Endothelial cell of umbilical vein (primary cell): ENCODE measurements around the gene SCAF1. TPM values are rescaled to one million over a fixed set of nuclear protein-coding genes. Genes with fewer than 3 reads are reported as not detected.

Experiments used
- BruUV-seq: library from RNA; stranded (reverse); fragments of 400-500 nt; replicated peaks from 2 replicates; lab custom pipeline; 2021; lab: Mats Ljungman, UMichigan
- CTCF ChIA-PET: fragments of 300-600, 350-600 bp; sonication (Branson Sonifier 250); formaldehyde crosslinking; loops from one replicate; lab custom pipeline; 2021; ENCODE audit warnings: antibody characterized with exemption, inconsistent platforms; lab: Charles Lee
- POLR2A ChIA-PET: fragments of 300-600, 350-600 bp; sonication (Branson Sonifier 250); formaldehyde crosslinking; loops from one replicate; lab custom pipeline; 2021; ENCODE audit warnings: antibody characterized with exemption, inconsistent platforms; lab: Charles Lee
- DNase-seq: peaks from one replicate; pipeline ENCODE4 v3.0.0-alpha.2; 2011; ENCODE audit warnings: low read depth, low spot score
- FAIRE-seq: peaks from 2 replicates; lab custom pipeline; 2011; peaks lifted over from hg19 to GRCh38; lab: Jason Lieb, UNC
- H2AFZ ChIP-seq: 2 replicates; pipeline ENCODE4 v1.6.0; 2012; ENCODE audit warnings: low read depth, low read length, control low read depth, inconsistent platforms
- H3K27ac ChIP-seq: 2 replicates; pipeline ENCODE4 v1.5.1; 2011; ENCODE audit warnings: low read depth, mild to moderate bottlenecking, control low read depth, low read length, moderate library complexity; ENCODE audit not compliant: insufficient read depth
- H3K27me3 ChIP-seq, 2 experiments: 2 replicates each; pipeline versions ENCODE4 v1.6.0 to v1.6.1; 2011; ENCODE audit warnings: low read length in 2 of 2, mixed read lengths in 1 of 2; ENCODE audit not compliant: control insufficient read depth in 2 of 2, insufficient read depth in 2 of 2
- H3K36me3 ChIP-seq, 2 experiments: 2 replicates in 1 of 2; 3 replicates in 1 of 2; pipeline ENCODE4 v1.5.1; 2011; ENCODE audit warnings: low read length in 2 of 2, mild to moderate bottlenecking in 1 of 2, moderate library complexity in 1 of 2; ENCODE audit not compliant: control insufficient read depth in 2 of 2, insufficient read depth in 2 of 2; ENCODE audit errors: extremely low read depth in 1 of 2
- H3K4me1 ChIP-seq: 3 replicates; pipeline ENCODE4 v1.5.1; 2011; ENCODE audit warnings: mild to moderate bottlenecking, low read length; ENCODE audit not compliant: control insufficient read depth, insufficient read depth; ENCODE audit errors: extremely low read depth
- H3K4me2 ChIP-seq: 2 replicates; pipeline ENCODE4 v1.6.1; 2011; ENCODE audit warnings: low read length, control low read depth, mixed read lengths; ENCODE audit not compliant: insufficient read depth
- H3K4me3 ChIP-seq, 3 experiments: fragments of 200-600 bp in 1 of 3; sonication (generic), shearing (Covaris generic) in 1 of 3; replicated peaks in 1 of 3; 2 replicates each; pipeline ENCODE4 v1.5.1; 2011 to 2016; ENCODE audit warnings: control low read depth in 3 of 3, low read length in 3 of 3, mild to moderate bottlenecking in 2 of 3, inconsistent platforms in 1 of 3, low read depth in 1 of 3, moderate library complexity in 1 of 3; ENCODE audit not compliant: insufficient read depth in 1 of 3
- H3K79me2 ChIP-seq: 2 replicates; pipeline ENCODE4 v1.6.0; 2012; ENCODE audit warnings: low read length, inconsistent platforms; ENCODE audit not compliant: control insufficient read depth, insufficient read depth
- H3K9ac ChIP-seq: replicated peaks from 2 replicates; pipeline ENCODE3; 2011; ENCODE audit warnings: low read length, control low read depth; ENCODE audit not compliant: insufficient read depth; ENCODE audit errors: extremely low read depth
- H3K9me1 ChIP-seq: replicated peaks from 3 replicates; pipeline ENCODE4 v1.6.0; 2011; ENCODE audit warnings: mild to moderate bottlenecking, low read length; ENCODE audit not compliant: control insufficient read depth, insufficient read depth; ENCODE audit errors: extremely low read depth
- H3K9me3 ChIP-seq: replicated peaks from 2 replicates; pipeline ENCODE4 v1.5.1; 2012; ENCODE audit warnings: low read length, inconsistent platforms; ENCODE audit not compliant: control insufficient read depth, insufficient read depth
- H4K20me1 ChIP-seq: replicated peaks from 2 replicates; pipeline ENCODE3; 2011; ENCODE audit warnings: mild to moderate bottlenecking, low read length; ENCODE audit not compliant: control insufficient read depth, insufficient read depth; ENCODE audit errors: extremely low read depth
- EZH2 ChIP-seq: IDR thresholded peaks from 2 replicates; pipeline ENCODE4 v1.6.1; 2012; ENCODE audit warnings: borderline replicate concordance, low read depth, mild to moderate bottlenecking, moderate library complexity, low read length, inconsistent platforms; ENCODE audit not compliant: severe bottlenecking
- FOS ChIP-seq: IDR thresholded peaks from 2 replicates; pipeline ENCODE4 v1.6.1; 2011; ENCODE audit warnings: mild to moderate bottlenecking, low read length, moderate library complexity, borderline replicate concordance; ENCODE audit not compliant: insufficient read depth
- GATA2 ChIP-seq: IDR thresholded peaks from 2 replicates; pipeline ENCODE4 v1.7.0; 2011; ENCODE audit warnings: low read depth, mild to moderate bottlenecking, moderate library complexity, mixed read lengths, low read length; ENCODE audit not compliant: insufficient read length, insufficient read depth
- JUN ChIP-seq: IDR thresholded peaks from 2 replicates; pipeline ENCODE4 v1.6.1; 2011; ENCODE audit warnings: borderline replicate concordance, low read depth; ENCODE audit not compliant: insufficient read length, insufficient read depth
- MYC ChIP-seq: IDR thresholded peaks from one replicate; pipeline ENCODE4 v1.6.1; 2011; ENCODE audit warnings: mild to moderate bottlenecking, low read depth, low read length
- POLR2A ChIP-seq: IDR thresholded peaks from 2 replicates; pipeline ENCODE4 v1.6.1; 2012; ENCODE audit warnings: low read depth, mild to moderate bottlenecking, control low read depth, low read length
- POLR2AphosphoS5 ChIP-seq: IDR thresholded peaks from 2 replicates; pipeline ENCODE4 v1.6.1; 2012; ENCODE audit warnings: low read depth, mild to moderate bottlenecking, control low read depth, low read length, moderate library complexity; ENCODE audit not compliant: insufficient read depth
- dilution Hi-C: fragments of 300-500 bp; cut with MboI; formaldehyde crosslinking; loops from one replicate; pipeline ENCODE4 v1.15.0; 2019; ENCODE audit warnings: low sequenced_read_pairs; ENCODE audit not compliant: extremely low pct_ligation_motif_present
- intact Hi-C: fragments of 100-400 bp; cut with micrococcal nuclease; formaldehyde crosslinking; loops from one replicate; pipeline ENCODE4 v1.10.0; 2022
- polyA plus RNA-seq, 4 experiments: library from polyadenylated mRNA; depleted of rRNA in 3 of 4; stranded (reverse) in 3 of 4; unstranded in 1 of 4; fragments of >200 nt; gene quantifications; 2 replicates each; pipeline versions ENCODE4 v1.2.1 to v1.2.3, GENCODE V29; 2011 to 2012; ENCODE audit warnings: missing spikeins in 1 of 4
- total RNA-seq: library from RNA; stranded (reverse); gene quantifications from 2 replicates; pipeline ENCODE4 v1.2.3, GENCODE V29; 2021
- TF ChIP-seq, protein P1 (sequence below): IDR thresholded peaks from 2 replicates; pipeline ENCODE4 v1.6.1; 2011; ENCODE audit not compliant: insufficient read depth, insufficient read length
- TF ChIP-seq, protein P2 (sequence below), 2 donors: IDR thresholded peaks; 1 replicate in 1 of 2; 2 replicates in 1 of 2; pipeline ENCODE4 v1.5.1; 2011; ENCODE audit warnings: low read length in 2 of 2, mild to moderate bottlenecking in 2 of 2, moderate library complexity in 2 of 2, control low read depth in 1 of 2, inconsistent platforms in 1 of 2, low read depth in 1 of 2; ENCODE audit not compliant: insufficient read depth in 1 of 2; ENCODE audit errors: extremely low read depth in 1 of 2

Gene SCAF1
- total and polyA plus RNA-seq, 2 donors (not counting 3 experiments of a cell fraction or from before 2014, with no cell fraction given): 13.3 to 75.8 TPM

GRCh38 chr19:49689133-49690078 lies 47.4 kb downstream of the SCAF1 start, which contains the start of gene ADM5:
Gene ADM5 (plus strand): TSS chr19:49689594. CDS start chr19:49689838, 244 bp downstream.
- Histone ChIP-seq H3K27ac (no peak within 1 kb of the TSS), H3K4me2 (peak within 1 kb of the TSS; percentile 65), H3K9ac (peak within 1 kb of the TSS; percentile 7), H3K27me3 (no peaks in the 10 kb centered on the region), H3K9me3 (no peaks in the 10 kb centered on the region), H3K36me3 (peaks cover 2 to 18% of the 10 kb centered on the region in 2 experiments), H2AFZ (peak within 1 kb of the TSS; percentile 20), H3K79me2 (no peaks in the 10 kb centered on the region), H4K20me1 (no peaks in the 10 kb centered on the region), H3K4me3 (peak within 1 kb of the TSS; percentile 12 to 74 (median 56)), H3K9me1 (no peaks in the 10 kb centered on the region), H3K4me1 (peaks cover 40% of the 10 kb centered on the region)
- intact Hi-C loops: loop anchor here (2.0 to 5.0 kb wide), 2 partner anchors 27 to 118 kb away; no protein-coding TSS in a partner anchor
- dilution Hi-C loops: no loop called here
- BruUV-seq: no TSS peak
- TF ChIP-seq FOS: no peak
- TF ChIP-seq GATA2: no peak
- peak; percentile 18 for TF ChIP-seq POLR2A
- TF ChIP-seq, protein P1, sequence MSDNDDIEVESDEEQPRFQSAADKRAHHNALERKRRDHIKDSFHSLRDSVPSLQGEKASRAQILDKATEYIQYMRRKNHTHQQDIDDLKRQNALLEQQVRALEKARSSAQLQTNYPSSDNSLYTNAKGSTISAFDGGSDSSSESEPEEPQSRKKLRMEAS: no peak
- TF ChIP-seq JUN: no peak
- no peak for TF ChIP-seq POLR2AphosphoS5
- TF ChIP-seq, protein P2, sequence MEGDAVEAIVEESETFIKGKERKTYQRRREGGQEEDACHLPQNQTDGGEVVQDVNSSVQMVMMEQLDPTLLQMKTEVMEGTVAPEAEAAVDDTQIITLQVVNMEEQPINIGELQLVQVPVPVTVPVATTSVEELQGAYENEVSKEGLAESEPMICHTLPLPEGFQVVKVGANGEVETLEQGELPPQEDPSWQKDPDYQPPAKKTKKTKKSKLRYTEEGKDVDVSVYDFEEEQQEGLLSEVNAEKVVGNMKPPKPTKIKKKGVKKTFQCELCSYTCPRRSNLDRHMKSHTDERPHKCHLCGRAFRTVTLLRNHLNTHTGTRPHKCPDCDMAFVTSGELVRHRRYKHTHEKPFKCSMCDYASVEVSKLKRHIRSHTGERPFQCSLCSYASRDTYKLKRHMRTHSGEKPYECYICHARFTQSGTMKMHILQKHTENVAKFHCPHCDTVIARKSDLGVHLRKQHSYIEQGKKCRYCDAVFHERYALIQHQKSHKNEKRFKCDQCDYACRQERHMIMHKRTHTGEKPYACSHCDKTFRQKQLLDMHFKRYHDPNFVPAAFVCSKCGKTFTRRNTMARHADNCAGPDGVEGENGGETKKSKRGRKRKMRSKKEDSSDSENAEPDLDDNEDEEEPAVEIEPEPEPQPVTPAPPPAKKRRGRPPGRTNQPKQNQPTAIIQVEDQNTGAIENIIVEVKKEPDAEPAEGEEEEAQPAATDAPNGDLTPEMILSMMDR (IDR thresholded peaks at IDR 0.05; ENCODE audit: extremely low read depth in 1 of 2, insufficient read depth in 1 of 2, low read depth in 1 of 2, low read length in 2 of 2): peak; percentile 55 to 82
- no peak for TF ChIP-seq MYC
- TF ChIP-seq EZH2: no peak
- POLR2A ChIA-PET: no interaction called here
- CTCF ChIA-PET: interaction anchor here (0.9 to 2.9 kb wide), 4 partner anchors 9 to 109 kb away, joined by 3 to 9 read pairs (median 3); partner anchors contain the start of gene NOSIP
- FAIRE-seq (peak; percentile 57), DNase-seq (peak; percentile 54)
